Endothelial cell of umbilical vein (primary cell): Measurements from ENCODE around the gene USP25. TPM values are rescaled to one million over a fixed set of nuclear protein-coding genes. Genes with fewer than 3 reads are reported as not detected.

Experiments
- BruUV-seq: library from RNA; stranded (reverse); fragments of 400-500 nt; replicated peaks from 2 replicates; lab custom pipeline; 2021; lab: Mats Ljungman, UMichigan
- CTCF ChIA-PET: fragments of 300-600, 350-600 bp; sonication (Branson Sonifier 250); formaldehyde crosslinking; loops from one replicate; lab custom pipeline; 2021; ENCODE audit warnings: antibody characterized with exemption, inconsistent platforms; lab: Charles Lee
- POLR2A ChIA-PET: fragments of 300-600, 350-600 bp; sonication (Branson Sonifier 250); formaldehyde crosslinking; loops from one replicate; lab custom pipeline; 2021; ENCODE audit warnings: antibody characterized with exemption, inconsistent platforms; lab: Charles Lee
- DNase-seq: peaks from one replicate; pipeline ENCODE4 v3.0.0-alpha.2; 2011; ENCODE audit warnings: low read depth, low spot score
- FAIRE-seq: peaks from 2 replicates; lab custom pipeline; 2011; peaks lifted over from hg19 to GRCh38; lab: Jason Lieb, UNC
- H2AFZ ChIP-seq: 2 replicates; pipeline ENCODE4 v1.6.0; 2012; ENCODE audit warnings: low read depth, low read length, control low read depth, inconsistent platforms
- H3K27ac ChIP-seq: 2 replicates; pipeline ENCODE4 v1.5.1; 2011; ENCODE audit warnings: low read depth, mild to moderate bottlenecking, control low read depth, low read length, moderate library complexity; ENCODE audit not compliant: insufficient read depth
- H3K27me3 ChIP-seq, 2 experiments: 2 replicates each; pipeline versions ENCODE4 v1.6.0 to v1.6.1; 2011; ENCODE audit warnings: low read length in 2 of 2, mixed read lengths in 1 of 2; ENCODE audit not compliant: control insufficient read depth in 2 of 2, insufficient read depth in 2 of 2
- H3K36me3 ChIP-seq, 2 experiments: 2 replicates in 1 of 2; 3 replicates in 1 of 2; pipeline ENCODE4 v1.5.1; 2011; ENCODE audit warnings: low read length in 2 of 2, mild to moderate bottlenecking in 1 of 2, moderate library complexity in 1 of 2; ENCODE audit not compliant: control insufficient read depth in 2 of 2, insufficient read depth in 2 of 2; ENCODE audit errors: extremely low read depth in 1 of 2
- H3K4me1 ChIP-seq: 3 replicates; pipeline ENCODE4 v1.5.1; 2011; ENCODE audit warnings: mild to moderate bottlenecking, low read length; ENCODE audit not compliant: control insufficient read depth, insufficient read depth; ENCODE audit errors: extremely low read depth
- H3K4me2 ChIP-seq: 2 replicates; pipeline ENCODE4 v1.6.1; 2011; ENCODE audit warnings: low read length, control low read depth, mixed read lengths; ENCODE audit not compliant: insufficient read depth
- H3K4me3 ChIP-seq, 3 experiments: fragments of 200-600 bp in 1 of 3; sonication (generic), shearing (Covaris generic) in 1 of 3; replicated peaks in 1 of 3; 2 replicates each; pipeline ENCODE4 v1.5.1; 2011 to 2016; ENCODE audit warnings: control low read depth in 3 of 3, low read length in 3 of 3, mild to moderate bottlenecking in 2 of 3, inconsistent platforms in 1 of 3, low read depth in 1 of 3, moderate library complexity in 1 of 3; ENCODE audit not compliant: insufficient read depth in 1 of 3
- H3K79me2 ChIP-seq: 2 replicates; pipeline ENCODE4 v1.6.0; 2012; ENCODE audit warnings: low read length, inconsistent platforms; ENCODE audit not compliant: control insufficient read depth, insufficient read depth
- H3K9ac ChIP-seq: replicated peaks from 2 replicates; pipeline ENCODE3; 2011; ENCODE audit warnings: low read length, control low read depth; ENCODE audit not compliant: insufficient read depth; ENCODE audit errors: extremely low read depth
- H3K9me1 ChIP-seq: replicated peaks from 3 replicates; pipeline ENCODE4 v1.6.0; 2011; ENCODE audit warnings: mild to moderate bottlenecking, low read length; ENCODE audit not compliant: control insufficient read depth, insufficient read depth; ENCODE audit errors: extremely low read depth
- H3K9me3 ChIP-seq: replicated peaks from 2 replicates; pipeline ENCODE4 v1.5.1; 2012; ENCODE audit warnings: low read length, inconsistent platforms; ENCODE audit not compliant: control insufficient read depth, insufficient read depth
- H4K20me1 ChIP-seq: replicated peaks from 2 replicates; pipeline ENCODE3; 2011; ENCODE audit warnings: mild to moderate bottlenecking, low read length; ENCODE audit not compliant: control insufficient read depth, insufficient read depth; ENCODE audit errors: extremely low read depth
- EZH2 ChIP-seq: IDR thresholded peaks from 2 replicates; pipeline ENCODE4 v1.6.1; 2012; ENCODE audit warnings: borderline replicate concordance, low read depth, mild to moderate bottlenecking, moderate library complexity, low read length, inconsistent platforms; ENCODE audit not compliant: severe bottlenecking
- FOS ChIP-seq: IDR thresholded peaks from 2 replicates; pipeline ENCODE4 v1.6.1; 2011; ENCODE audit warnings: mild to moderate bottlenecking, low read length, moderate library complexity, borderline replicate concordance; ENCODE audit not compliant: insufficient read depth
- GATA2 ChIP-seq: IDR thresholded peaks from 2 replicates; pipeline ENCODE4 v1.7.0; 2011; ENCODE audit warnings: low read depth, mild to moderate bottlenecking, moderate library complexity, mixed read lengths, low read length; ENCODE audit not compliant: insufficient read length, insufficient read depth
- JUN ChIP-seq: IDR thresholded peaks from 2 replicates; pipeline ENCODE4 v1.6.1; 2011; ENCODE audit warnings: borderline replicate concordance, low read depth; ENCODE audit not compliant: insufficient read length, insufficient read depth
- MAX ChIP-seq: IDR thresholded peaks from 2 replicates; pipeline ENCODE4 v1.6.1; 2011; ENCODE audit not compliant: insufficient read depth, insufficient read length
- MYC ChIP-seq: IDR thresholded peaks from one replicate; pipeline ENCODE4 v1.6.1; 2011; ENCODE audit warnings: mild to moderate bottlenecking, low read depth, low read length
- POLR2A ChIP-seq: IDR thresholded peaks from 2 replicates; pipeline ENCODE4 v1.6.1; 2012; ENCODE audit warnings: low read depth, mild to moderate bottlenecking, control low read depth, low read length
- POLR2AphosphoS5 ChIP-seq: IDR thresholded peaks from 2 replicates; pipeline ENCODE4 v1.6.1; 2012; ENCODE audit warnings: low read depth, mild to moderate bottlenecking, control low read depth, low read length, moderate library complexity; ENCODE audit not compliant: insufficient read depth
- dilution Hi-C: fragments of 300-500 bp; cut with MboI; formaldehyde crosslinking; loops from one replicate; pipeline ENCODE4 v1.15.0; 2019; ENCODE audit warnings: low sequenced_read_pairs; ENCODE audit not compliant: extremely low pct_ligation_motif_present
- intact Hi-C: fragments of 100-400 bp; cut with micrococcal nuclease; formaldehyde crosslinking; loops from one replicate; pipeline ENCODE4 v1.10.0; 2022
- polyA plus RNA-seq, 4 experiments: library from polyadenylated mRNA; depleted of rRNA in 3 of 4; stranded (reverse) in 3 of 4; unstranded in 1 of 4; fragments of >200 nt; gene quantifications; 2 replicates each; pipeline versions ENCODE4 v1.2.1 to v1.2.3, GENCODE V29; 2011 to 2012; ENCODE audit warnings: missing spikeins in 1 of 4
- total RNA-seq: library from RNA; stranded (reverse); gene quantifications from 2 replicates; pipeline ENCODE4 v1.2.3, GENCODE V29; 2021
- TF ChIP-seq, protein P1 (sequence below), 2 donors: IDR thresholded peaks; 1 replicate in 1 of 2; 2 replicates in 1 of 2; pipeline ENCODE4 v1.5.1; 2011; ENCODE audit warnings: low read length in 2 of 2, mild to moderate bottlenecking in 2 of 2, moderate library complexity in 2 of 2, control low read depth in 1 of 2, inconsistent platforms in 1 of 2, low read depth in 1 of 2; ENCODE audit not compliant: insufficient read depth in 1 of 2; ENCODE audit errors: extremely low read depth in 1 of 2

USP25 gene
- total and polyA plus RNA-seq, 2 donors (not counting 3 experiments of a cell fraction or from before 2014, with no cell fraction given) = 14.4 to 67.5 TPM

GRCh38 chr21:15904389-15904788, 174.6 kb downstream of the USP25 start:
- DNase-seq = no peak
- Histone ChIP-seq H3K9me1 (no peaks in the 10 kb centered on the region), H3K9ac (no peak overlapping the region), H3K4me2 (no peak overlapping the region), H3K9me3 (no peaks in the 10 kb centered on the region), H3K79me2 (no peaks in the 10 kb centered on the region), H3K27me3 (no peaks in the 10 kb centered on the region), H2AFZ (no peak overlapping the region), H3K27ac (no peak overlapping the region), H3K36me3 (no peaks in the 10 kb centered on the region), H4K20me1 (no peaks in the 10 kb centered on the region), H3K4me3 (no peak overlapping the region), H3K4me1 (no peaks in the 10 kb centered on the region)
- ChIA-PET POLR2A (no interaction called here), CTCF (no interaction called here)
- intact Hi-C loops (no loop called here), dilution Hi-C loops (no loop called here)
- FAIRE-seq = no peak
- no TSS peak for BruUV-seq
- TF ChIP-seq POLR2A (no peak), JUN (no peak), EZH2 (no peak), POLR2AphosphoS5 (no peak), GATA2 (no peak), MAX (no peak), FOS (no peak), MYC (no peak)
- TF ChIP-seq, protein P1, sequence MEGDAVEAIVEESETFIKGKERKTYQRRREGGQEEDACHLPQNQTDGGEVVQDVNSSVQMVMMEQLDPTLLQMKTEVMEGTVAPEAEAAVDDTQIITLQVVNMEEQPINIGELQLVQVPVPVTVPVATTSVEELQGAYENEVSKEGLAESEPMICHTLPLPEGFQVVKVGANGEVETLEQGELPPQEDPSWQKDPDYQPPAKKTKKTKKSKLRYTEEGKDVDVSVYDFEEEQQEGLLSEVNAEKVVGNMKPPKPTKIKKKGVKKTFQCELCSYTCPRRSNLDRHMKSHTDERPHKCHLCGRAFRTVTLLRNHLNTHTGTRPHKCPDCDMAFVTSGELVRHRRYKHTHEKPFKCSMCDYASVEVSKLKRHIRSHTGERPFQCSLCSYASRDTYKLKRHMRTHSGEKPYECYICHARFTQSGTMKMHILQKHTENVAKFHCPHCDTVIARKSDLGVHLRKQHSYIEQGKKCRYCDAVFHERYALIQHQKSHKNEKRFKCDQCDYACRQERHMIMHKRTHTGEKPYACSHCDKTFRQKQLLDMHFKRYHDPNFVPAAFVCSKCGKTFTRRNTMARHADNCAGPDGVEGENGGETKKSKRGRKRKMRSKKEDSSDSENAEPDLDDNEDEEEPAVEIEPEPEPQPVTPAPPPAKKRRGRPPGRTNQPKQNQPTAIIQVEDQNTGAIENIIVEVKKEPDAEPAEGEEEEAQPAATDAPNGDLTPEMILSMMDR (IDR thresholded peaks at IDR 0.05; ENCODE audit: extremely low read depth in 1 of 2, insufficient read depth in 1 of 2, low read depth in 1 of 2, low read length in 2 of 2) = no peak
